K562 (cell line): ENCODE results near the gene GNAI1. TPM values are rescaled to one million over a fixed set of nuclear protein-coding genes. Genes with fewer than 3 reads are reported as not detected.

Source experiments
- ATAC-seq: fragments of 200-7000 bp; cut with Tn5 transposase; 3 replicates; pipeline ENCODE4 v1.9.1; 2020; ENCODE audit warnings: moderate library complexity
- BruUV-seq: library from RNA; stranded (reverse); fragments of 400-500 nt; replicated peaks from 2 replicates; lab custom pipeline; 2021; lab: Mats Ljungman, UMichigan
- CTCF ChIA-PET: fragments of 300-600 bp; formaldehyde crosslinking; extraction: SDS; loops from one replicate; lab custom pipeline; 2021; ENCODE audit warnings: low intra/inter-chr PET ratio; lab: Yijun Ruan, JAX
- POLR2A ChIA-PET: fragments of 300-600, 350-650 bp; sonication (Branson Sonifier 250); formaldehyde crosslinking; extraction: SDS; loops from one replicate; lab custom pipeline; 2021; ENCODE audit warnings: antibody characterized with exemption, inconsistent platforms; lab: Yijun Ruan, JAX
- DNase-seq, 4 experiments: peaks; one replicate each; pipeline versions ENCODE4 v3.0.0 to v3.0.0-alpha.2; 2011 to 2018; ENCODE audit warnings: low spot score in 3 of 4, mixed read lengths in 3 of 4; ENCODE audit errors: extremely low read depth in 1 of 4
- FAIRE-seq: peaks from 2 replicates; lab custom pipeline; 2011; peaks lifted over from hg19 to GRCh38; lab: Jason Lieb, UNC
- H2AFZ ChIP-seq: 2 replicates; pipeline ENCODE4 v1.6.0; 2011; ENCODE audit warnings: low read depth, low read length, control low read depth, inconsistent platforms
- H3K27ac ChIP-seq: fragments of 200-600 bp; 3 replicates; pipeline ENCODE4 v1.8.0; 2011; ENCODE audit warnings: low read depth, mild to moderate bottlenecking, control low read depth, inconsistent platforms, low read length, moderate library complexity, mixed read lengths; ENCODE audit errors: extremely low read depth
- H3K27me3 ChIP-seq, 2 experiments: fragments of 300-600 bp in 1 of 2; 2 replicates in 1 of 2; 3 replicates in 1 of 2; pipeline versions ENCODE4 v1.6.0 to v1.8.0; 2011; ENCODE audit warnings: inconsistent platforms in 2 of 2, low read length in 2 of 2, mild to moderate bottlenecking in 1 of 2, mixed read lengths in 1 of 2, moderate library complexity in 1 of 2; ENCODE audit not compliant: control insufficient read depth in 2 of 2, insufficient read depth in 2 of 2
- H3K36me3 ChIP-seq: fragments of 300-600 bp; 3 replicates; pipeline ENCODE4 v1.8.0; 2011; ENCODE audit warnings: mild to moderate bottlenecking, low read length, inconsistent platforms; ENCODE audit not compliant: control insufficient read depth, insufficient read depth
- H3K4me1 ChIP-seq, 2 experiments: fragments of 200-600 bp in 1 of 2; replicated peaks in 1 of 2; 2 replicates in 1 of 2; 3 replicates in 1 of 2; pipeline versions ENCODE4 v1.5.1 to v1.8.0; 2011; ENCODE audit warnings: inconsistent platforms in 2 of 2, low read length in 2 of 2, mild to moderate bottlenecking in 1 of 2, mixed read lengths in 1 of 2, moderate library complexity in 1 of 2; ENCODE audit not compliant: control insufficient read depth in 2 of 2, insufficient read depth in 2 of 2
- H3K4me2 ChIP-seq: 2 replicates; pipeline ENCODE4 v1.6.1; 2011; ENCODE audit warnings: low read length, control low read depth, inconsistent platforms, mixed read lengths; ENCODE audit not compliant: insufficient read depth
- H3K4me3 ChIP-seq: fragments of 200-600 bp; sonication (generic), shearing (Covaris generic); 2 replicates; pipeline ENCODE4 v1.5.1; 2016; ENCODE audit warnings: control low read depth, inconsistent platforms
- H3K79me2 ChIP-seq: fragments of 200-600 bp; 3 replicates; pipeline ENCODE4 v1.8.0; 2011; ENCODE audit warnings: low read length, inconsistent platforms; ENCODE audit not compliant: control insufficient read depth, insufficient read depth
- H3K9ac ChIP-seq, 2 experiments: 2 replicates each; pipeline versions ENCODE4 v1.6.0 to v1.6.1; 2011; ENCODE audit warnings: low read depth in 2 of 2, low read length in 2 of 2, control low read depth in 1 of 2, inconsistent platforms in 1 of 2, mild to moderate bottlenecking in 1 of 2, mixed read lengths in 1 of 2; ENCODE audit not compliant: insufficient read depth in 1 of 2
- H3K9me1 ChIP-seq: one replicate; pipeline ENCODE4 v1.6.0; 2011; ENCODE audit warnings: inconsistent platforms, mild to moderate bottlenecking, low read length, moderate library complexity; ENCODE audit not compliant: control insufficient read depth, insufficient read depth
- H3K9me3 ChIP-seq: replicated peaks from 2 replicates; pipeline ENCODE4 v1.5.1; 2011; ENCODE audit warnings: low read depth, low read length, inconsistent platforms; ENCODE audit not compliant: control insufficient read depth, insufficient read depth
- H4K20me1 ChIP-seq: replicated peaks from 2 replicates; pipeline ENCODE4 v1.6.1; 2011; ENCODE audit warnings: low read length, inconsistent platforms, mixed read lengths; ENCODE audit not compliant: control insufficient read depth, insufficient read depth
- ATF3 ChIP-seq, 2 experiments: fragments of 450-650 bp in 1 of 2; sonication (generic) in 1 of 2; formaldehyde crosslinking in 1 of 2; IDR thresholded peaks in 1 of 2; conservative IDR thresholded peaks in 1 of 2; 2 replicates each; pipeline versions ENCODE4 v1.6.1 to v1.8.1; 2016 to 2023; ENCODE audit warnings: mild to moderate bottlenecking in 2 of 2, moderate library complexity in 2 of 2, inconsistent platforms in 1 of 2, missing genetic modification reagents in 1 of 2
- CREB3L1 ChIP-seq: fragments of 450-650 bp; IDR thresholded peaks from 2 replicates; pipeline ENCODE4 v1.6.1; 2014; ENCODE audit warnings: low read depth, mild to moderate bottlenecking, moderate library complexity, borderline replicate concordance
- CTCF ChIP-seq, 3 experiments: IDR thresholded peaks in 2 of 3; conservative IDR thresholded peaks in 1 of 3; 2 replicates each; pipeline ENCODE4 v1.5.1; 2011 to 2012; ENCODE audit warnings: low read length in 3 of 3, mild to moderate bottlenecking in 3 of 3, control low read depth in 2 of 3, improper control_type of control experiment in 1 of 3, inconsistent platforms in 1 of 3, low read depth in 1 of 3, mixed read lengths in 1 of 3, moderate library complexity in 1 of 3; ENCODE audit not compliant: insufficient read depth in 2 of 3
- CXXC5 ChIP-seq: fragments of 250-450 bp; sonication (Bioruptor Pico); IDR thresholded peaks from 2 replicates; pipeline ENCODE4 v1.8.0; 2022; ENCODE audit warnings: inconsistent platforms, mild to moderate bottlenecking, moderate library complexity
- DACH1 ChIP-seq: fragments of 450-650 bp; IDR thresholded peaks from 2 replicates; pipeline ENCODE4 v1.6.1; 2018; ENCODE audit not compliant: partially characterized antibody
- HDGF ChIP-seq: fragments of 450-650 bp; IDR thresholded peaks from 2 replicates; pipeline ENCODE4 v1.6.1; 2016
- HNRNPK ChIP-seq: fragments of 200-400 bp; formaldehyde crosslinking; IDR thresholded peaks from one replicate; pipeline ENCODE4 v1.6.1; 2018; ENCODE audit warnings: mild to moderate bottlenecking, low read depth, low read length; ENCODE audit not compliant: poor library complexity, severe bottlenecking
- NFIX ChIP-seq: fragments of 250-450 bp; sonication (Bioruptor Pico); IDR thresholded peaks from 2 replicates; pipeline ENCODE4 v1.4.0; 2020; ENCODE audit warnings: low read depth, mild to moderate bottlenecking, moderate library complexity
- POLR2AphosphoS5 ChIP-seq: IDR thresholded peaks from 2 replicates; pipeline ENCODE4 v1.6.1; 2011; ENCODE audit warnings: mild to moderate bottlenecking, low read depth, low read length, moderate library complexity; ENCODE audit not compliant: control insufficient read depth, insufficient read depth
- POLR2H ChIP-seq: IDR thresholded peaks from 2 replicates; pipeline ENCODE4 v1.6.1; 2016; ENCODE audit warnings: missing genetic modification characterization, low read depth, mild to moderate bottlenecking, control low read depth, missing compliant biosample characterization, moderate library complexity
- SMARCA4 ChIP-seq: fragments of 450-650 bp; IDR thresholded peaks from 2 replicates; pipeline ENCODE4 v1.6.1; 2016
- SMC3 ChIP-seq: conservative IDR thresholded peaks from 2 replicates; pipeline ENCODE4 v1.6.1; 2011; ENCODE audit warnings: low read depth, low read length, improper control_type of control experiment; ENCODE audit not compliant: insufficient read depth
- ZFP91 ChIP-seq: sonication (generic); formaldehyde crosslinking; IDR thresholded peaks from 2 replicates; pipeline ENCODE4 v1.8.0; 2022; ENCODE audit warnings: mild to moderate bottlenecking, missing genetic modification reagents
- WGBS: fragments of 100-300 bp; shearing (Covaris generic); methylation state at CpG from one replicate; pipeline ENCODE4 v1.1.6; 2016; ENCODE audit warnings: low coverage, mixed read lengths; ENCODE audit not compliant: insufficient coverage; ENCODE audit errors: missing lambda C conversion rate; 5-methylcytosine and 5-hydroxymethylcytosine counted together
- in situ Hi-C: fragments of 300-500 bp; cut with MboI; formaldehyde crosslinking; loops from 4 replicates; pipeline ENCODE4 v1.15.0; 2018; ENCODE audit warnings: inconsistent platforms, mixed read lengths
- intact Hi-C: fragments of 100-400 bp; cut with micrococcal nuclease; formaldehyde crosslinking; loops from 2 replicates; pipeline ENCODE4 v1.14.2; 2022
- polyA plus RNA-seq, 8 experiments: library from polyadenylated mRNA; depleted of rRNA in 4 of 8; stranded (reverse) in 5 of 8; unstranded in 3 of 8; fragments of >200 nt; fragmentation: Nextera tagmentation in 2 of 8; fragmentation: Illumina TruSeq in 1 of 8; extraction: Ambion mirVana in 2 of 8; extraction: Trizol in 1 of 8; gene quantifications; 2 replicates each; pipeline versions ENCODE4 v1.2.1 to v1.2.3, GENCODE V29; 2011 to 2014; ENCODE audit warnings: inconsistent platforms in 1 of 8, missing spikeins in 1 of 8
- total RNA-seq, 7 experiments: library from RNA; depleted of rRNA in 6 of 7; stranded (reverse); fragments of >200 nt in 6 of 7; fragmentation: Illumina TruSeq in 2 of 7; extraction: Trizol in 2 of 7; gene quantifications; 2 replicates each; pipeline versions ENCODE4 v1.2.1 to v1.2.3, GENCODE V29; 2011 to 2021; ENCODE audit warnings: low replicate concordance in 1 of 7

Gene GNAI1
- total and polyA plus RNA-seq, 9 of the 15 experiments (the other 6 are each of a cell fraction or from before 2014, with no cell fraction given) = 0.03 to 0.13 (median 0.08) TPM; not detected in 6

DNA sequence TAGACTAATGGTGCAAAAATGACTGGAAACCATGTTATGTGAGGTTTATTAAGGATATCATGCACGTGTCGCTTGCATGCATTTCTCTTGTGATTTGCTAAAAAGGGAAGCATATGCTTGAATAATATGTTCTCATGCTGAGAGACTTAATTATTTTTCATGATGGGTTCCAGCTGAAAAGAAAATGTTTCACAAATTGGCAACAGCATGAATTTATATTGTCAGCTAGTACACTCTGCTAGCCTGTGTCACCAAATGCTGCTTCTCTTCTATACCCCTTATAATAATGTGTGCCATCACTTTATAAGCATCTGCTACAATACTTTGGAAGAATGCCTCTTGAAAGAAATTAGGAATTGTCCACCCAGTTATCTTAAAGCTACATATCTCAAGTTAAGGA is 63.0 kb downstream of the GNAI1 start:
- Histone ChIP-seq H3K79me2 (no peaks in the 10 kb centered on the region), H2AFZ (no peak overlapping the region), H3K4me1 (no peaks in the 10 kb centered on the region), H3K9me1 (no peaks in the 10 kb centered on the region), H3K9me3 (no peaks in the 10 kb centered on the region), H3K9ac (no peak overlapping the region), H3K36me3 (no peaks in the 10 kb centered on the region), H3K27ac (no peak overlapping the region), H3K27me3 (no peaks in the 10 kb centered on the region), H3K4me2 (no peak overlapping the region), H3K4me3 (no peak overlapping the region), H4K20me1 (no peaks in the 10 kb centered on the region)
- no peak for FAIRE-seq
- BruUV-seq = no TSS peak
- intact Hi-C loops (no loop called here), in situ Hi-C loops (no loop called here)
- no peak for DNase-seq
- TF ChIP-seq HNRNPK (no peak), SMC3 (no peak), DACH1 (no peak), CTCF (IDR thresholded peaks at IDR 0.05 in 2 of 3, conservative IDR thresholded peaks at IDR 0.05 in 1 of 3; ENCODE audit: insufficient read depth in 2 of 3, low read depth in 1 of 3, low read length in 3 of 3) (no peak), NFIX (CRISPR knock-in tag) (no peak), CREB3L1 (no peak), CXXC5 (CRISPR knock-in tag) (no peak), POLR2H (tag) (no peak), ATF3 (IDR thresholded peaks at IDR 0.05) (no peak), ATF3 (CRISPR knock-in tag; conservative IDR thresholded peaks at IDR 0.05) (no peak), HDGF (no peak), POLR2AphosphoS5 (no peak), ZFP91 (CRISPR knock-in tag) (no peak), SMARCA4 (no peak)
- ATAC-seq = no peak
- POLR2A ChIA-PET = no interaction called here
- 0% methylated on average over 2 of the region's 2 CpGs for WGBS
- CTCF ChIA-PET = no interaction called here
